ENCODE data around the gene TTLL11. TPM values are rescaled to one million over a fixed set of nuclear protein-coding genes. Genes with fewer than 3 reads are reported as not detected.

Gene TTLL11
- total RNA-seq, 6 experiments from 2014 or later: 6.9 to 10.2 (median 8.3) TPM

DNA sequence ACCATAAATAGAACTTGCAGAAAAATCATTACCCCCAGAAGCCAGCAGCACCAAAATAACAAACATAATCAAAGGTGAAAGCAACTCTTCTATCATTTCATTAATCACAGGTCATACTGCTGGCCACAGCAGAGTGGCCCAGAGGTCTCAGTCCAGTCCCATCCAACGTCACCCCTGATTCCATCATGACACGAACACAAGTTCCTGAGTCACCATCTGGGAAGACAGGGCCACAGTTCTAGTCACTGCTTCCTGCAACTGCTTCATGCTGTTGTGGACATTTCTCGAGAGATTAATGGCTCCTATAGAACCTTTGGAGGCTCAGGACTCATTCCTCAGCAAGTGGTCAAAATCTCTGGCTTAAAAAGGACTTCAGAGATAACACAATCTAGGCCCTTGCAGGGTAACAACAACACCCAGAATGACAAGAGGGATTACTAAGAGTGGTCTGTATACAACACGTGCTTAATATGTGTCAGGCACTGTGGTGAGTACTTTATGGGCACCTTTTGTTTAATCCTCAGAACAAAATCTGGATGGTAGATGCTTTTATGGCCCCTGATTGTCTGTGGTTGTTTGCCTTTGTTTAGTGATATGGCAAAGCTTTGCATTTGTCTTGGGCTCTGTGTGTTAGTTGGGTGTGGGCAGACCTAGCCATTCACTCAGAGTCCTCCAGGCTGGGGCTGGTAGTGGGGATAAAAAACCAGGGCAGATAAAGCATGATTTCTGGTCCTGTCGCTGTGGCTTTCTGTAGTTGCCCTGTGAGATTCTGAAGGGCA is 257.3 kb downstream of the TTLL11 start:
- Mint-ChIP-seq H3K9me3 (no peaks in the 10 kb centered on the region), H3K4me1 (ENCODE audit: low read depth) (peaks cover under 1% of the 10 kb centered on the region; the same call in 1 of the 2 replicates), H3K27ac (no peak overlapping the region), H3K36me3 (ENCODE audit: low read depth) (no peaks in the 10 kb centered on the region; the same call in 1 of the 2 replicates), H3K4me3 (no peak overlapping the region), H3K27me3 (ENCODE audit: insufficient read depth) (no peaks in the 10 kb centered on the region)
- TF ChIP-seq, protein P1, sequence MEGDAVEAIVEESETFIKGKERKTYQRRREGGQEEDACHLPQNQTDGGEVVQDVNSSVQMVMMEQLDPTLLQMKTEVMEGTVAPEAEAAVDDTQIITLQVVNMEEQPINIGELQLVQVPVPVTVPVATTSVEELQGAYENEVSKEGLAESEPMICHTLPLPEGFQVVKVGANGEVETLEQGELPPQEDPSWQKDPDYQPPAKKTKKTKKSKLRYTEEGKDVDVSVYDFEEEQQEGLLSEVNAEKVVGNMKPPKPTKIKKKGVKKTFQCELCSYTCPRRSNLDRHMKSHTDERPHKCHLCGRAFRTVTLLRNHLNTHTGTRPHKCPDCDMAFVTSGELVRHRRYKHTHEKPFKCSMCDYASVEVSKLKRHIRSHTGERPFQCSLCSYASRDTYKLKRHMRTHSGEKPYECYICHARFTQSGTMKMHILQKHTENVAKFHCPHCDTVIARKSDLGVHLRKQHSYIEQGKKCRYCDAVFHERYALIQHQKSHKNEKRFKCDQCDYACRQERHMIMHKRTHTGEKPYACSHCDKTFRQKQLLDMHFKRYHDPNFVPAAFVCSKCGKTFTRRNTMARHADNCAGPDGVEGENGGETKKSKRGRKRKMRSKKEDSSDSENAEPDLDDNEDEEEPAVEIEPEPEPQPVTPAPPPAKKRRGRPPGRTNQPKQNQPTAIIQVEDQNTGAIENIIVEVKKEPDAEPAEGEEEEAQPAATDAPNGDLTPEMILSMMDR (IDR thresholded peaks at IDR 0.05): no peak
- no peak for DNase-seq

DNA sequence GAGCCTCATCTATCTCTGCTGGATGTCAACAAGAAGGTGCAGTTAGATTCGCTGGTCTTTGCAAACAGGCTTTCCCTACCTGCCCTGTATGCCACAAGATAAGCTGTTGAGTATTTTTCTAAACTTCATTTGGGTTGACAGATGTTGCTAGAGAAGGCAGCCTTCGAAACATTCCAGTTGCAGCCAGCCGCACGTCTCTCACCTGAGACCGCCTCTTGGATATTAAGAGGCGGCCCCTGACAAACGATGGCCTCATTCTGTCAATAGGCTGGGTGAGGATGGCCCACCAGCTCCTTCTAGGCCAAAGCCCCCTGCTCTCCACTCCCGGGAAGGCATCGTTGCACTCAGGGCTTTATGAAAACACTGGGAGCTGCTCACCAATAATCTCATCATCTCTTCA is 260.0 kb downstream of the TTLL11 start:
- H3K36me3 Mint-ChIP-seq (ENCODE audit: low read depth): no peaks in the 10 kb centered on the region; the same call in 1 of the 2 replicates
- no peak overlapping the region for H3K27ac Mint-ChIP-seq
- no peak overlapping the region for H3K4me3 Mint-ChIP-seq
- H3K4me1 Mint-ChIP-seq (ENCODE audit: low read depth): peaks cover 16% of the 10 kb centered on the region; the same call in 1 of the 2 replicates
- H3K9me3 Mint-ChIP-seq: no peaks in the 10 kb centered on the region
- TF ChIP-seq, protein P1 (IDR thresholded peaks at IDR 0.05): no peak
- no peaks in the 10 kb centered on the region for H3K27me3 Mint-ChIP-seq (ENCODE audit: insufficient read depth)
- DNase-seq: no peak

DNA sequence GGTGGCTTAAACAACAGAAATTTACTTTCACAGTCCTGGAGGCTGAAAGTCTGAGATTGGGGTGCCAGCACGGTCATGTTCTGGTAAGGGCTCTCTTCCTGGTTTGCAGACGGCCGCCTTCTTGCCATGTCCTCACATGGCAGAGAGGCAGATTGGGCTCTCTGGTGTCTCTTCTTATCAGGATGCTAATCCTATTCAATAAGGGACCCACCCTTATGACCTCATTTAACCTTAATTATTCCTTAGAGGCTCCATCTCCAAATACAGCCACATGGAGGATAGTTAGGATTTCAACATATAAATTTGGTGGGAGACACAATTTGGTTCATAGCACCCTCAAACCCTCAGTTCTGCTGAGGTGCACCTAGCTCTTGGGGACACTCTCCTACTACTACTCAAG is 261.2 kb downstream of the TTLL11 start:
- Mint-ChIP-seq H3K4me3 (no peak overlapping the region), H3K4me1 (ENCODE audit: low read depth) (peaks cover 16% of the 10 kb centered on the region; the same call in 1 of the 2 replicates), H3K9me3 (no peaks in the 10 kb centered on the region), H3K27ac (no peak overlapping the region), H3K27me3 (ENCODE audit: insufficient read depth) (no peaks in the 10 kb centered on the region), H3K36me3 (ENCODE audit: low read depth) (no peaks in the 10 kb centered on the region; the same call in 1 of the 2 replicates)
- DNase-seq: no peak
- TF ChIP-seq, protein P1 (IDR thresholded peaks at IDR 0.05): no peak

DNA sequence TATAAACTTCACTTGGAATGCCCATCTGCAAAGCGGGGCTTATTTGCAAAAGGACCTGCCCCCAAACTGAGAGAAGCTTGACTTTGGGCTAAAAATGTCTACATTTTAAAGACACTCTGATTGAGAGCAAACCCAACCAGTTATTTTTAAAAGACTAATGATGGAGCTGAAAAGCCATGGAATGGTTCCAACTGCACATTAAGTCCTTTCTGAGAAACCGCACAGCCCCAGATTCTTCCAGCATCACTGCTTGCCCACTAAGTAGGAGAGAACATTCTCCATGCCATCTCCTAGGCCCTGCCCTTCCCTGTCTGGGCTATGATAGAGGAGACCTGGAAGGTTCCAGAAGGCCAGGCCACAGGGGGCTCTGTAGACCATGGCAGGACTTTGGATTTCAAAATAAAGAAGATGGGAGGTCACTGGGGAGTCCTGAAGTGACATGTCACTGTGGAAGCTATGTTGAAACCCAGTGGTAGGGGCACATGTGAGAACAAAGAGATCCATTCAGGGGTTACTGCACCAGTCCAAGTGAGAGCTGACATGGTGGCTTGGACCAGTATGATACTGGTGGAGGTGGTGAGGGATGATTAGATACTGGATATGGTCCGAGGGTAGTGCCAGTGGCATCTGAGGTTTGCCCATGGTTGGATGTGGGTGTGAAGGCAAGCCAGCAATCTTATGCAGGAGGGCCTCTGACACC is 262.5 kb downstream of the TTLL11 start:
- H3K27ac Mint-ChIP-seq: no peak overlapping the region
- no peaks in the 10 kb centered on the region for H3K9me3 Mint-ChIP-seq
- TF ChIP-seq, protein P1 (IDR thresholded peaks at IDR 0.05): no peak
- peaks cover 16% of the 10 kb centered on the region; the same call in 1 of the 2 replicates for H3K4me1 Mint-ChIP-seq (ENCODE audit: low read depth)
- DNase-seq: no peak
- no peaks in the 10 kb centered on the region; the same call in 1 of the 2 replicates for H3K36me3 Mint-ChIP-seq (ENCODE audit: low read depth)
- no peak overlapping the region for H3K4me3 Mint-ChIP-seq
- no peaks in the 10 kb centered on the region for H3K27me3 Mint-ChIP-seq (ENCODE audit: insufficient read depth)

DNA sequence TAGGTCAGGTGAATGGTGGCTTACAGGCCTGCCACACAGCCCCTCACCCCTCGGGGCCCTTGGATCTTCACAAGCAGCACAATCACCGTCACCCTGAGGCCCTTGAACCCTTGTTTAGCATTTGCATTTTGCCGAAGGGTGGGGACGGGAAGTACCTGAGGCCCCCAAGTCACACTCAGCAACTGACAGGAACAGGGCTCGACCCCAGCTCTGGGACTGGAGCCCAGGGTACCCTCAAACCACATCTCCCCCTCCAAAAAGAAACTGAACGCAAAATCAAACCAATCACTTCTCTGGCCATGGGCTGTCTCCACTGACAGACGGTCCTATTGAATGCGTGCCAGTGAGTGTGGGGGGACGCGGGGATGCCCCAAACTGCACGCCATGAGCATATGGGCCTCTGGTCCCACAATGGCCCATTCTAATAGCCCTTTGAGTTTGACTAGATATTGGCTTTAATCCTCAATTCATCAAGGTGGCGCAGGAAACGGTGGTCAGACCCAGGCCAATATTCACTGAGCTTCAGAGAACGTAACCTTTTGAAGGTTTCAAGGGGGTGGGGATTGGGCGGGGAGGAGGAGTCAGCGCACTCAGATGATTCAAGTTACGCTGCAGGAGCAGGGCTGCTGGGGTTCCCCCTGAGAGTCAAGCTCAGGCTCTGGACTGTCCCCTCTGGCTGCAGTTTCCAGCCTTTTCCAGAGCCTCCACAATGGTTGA is 265.7 kb downstream of the TTLL11 start:
- H3K27ac Mint-ChIP-seq: no peak overlapping the region
- no peak for DNase-seq
- H3K4me1 Mint-ChIP-seq (ENCODE audit: low read depth): peaks cover 16% of the 10 kb centered on the region; the same call in 1 of the 2 replicates
- no peak overlapping the region for H3K4me3 Mint-ChIP-seq
- H3K36me3 Mint-ChIP-seq (ENCODE audit: low read depth): no peaks in the 10 kb centered on the region; the same call in 1 of the 2 replicates
- TF ChIP-seq, protein P1 (IDR thresholded peaks at IDR 0.05): no peak
- H3K27me3 Mint-ChIP-seq (ENCODE audit: insufficient read depth): no peaks in the 10 kb centered on the region; the same call in 1 of the 2 replicates
- no peaks in the 10 kb centered on the region for H3K9me3 Mint-ChIP-seq
